HUES48 (cell line): ENCODE measurements around the gene CLEC19A.
"Not testable (repeated sequence)": the region's sequence is repeated elsewhere in the genome, so short reads cannot be mapped to it uniquely, and the experiment has no call there.

ENCODE experiments used
- H3K27ac ChIP-seq: one replicate; pipeline ENCODE4 v1.7.0; 2013; ENCODE audit warnings: low read depth, low read length, inconsistent platforms
- H3K27me3 ChIP-seq: 2 replicates; pipeline ENCODE4 v1.6.1; 2013; ENCODE audit warnings: mild to moderate bottlenecking, low read length; ENCODE audit not compliant: control insufficient read depth, insufficient read depth
- H3K36me3 ChIP-seq: 2 replicates; pipeline ENCODE4 v1.6.1; 2013; ENCODE audit warnings: low read length; ENCODE audit not compliant: control insufficient read depth, insufficient read depth
- H3K4me1 ChIP-seq: 2 replicates; pipeline ENCODE4 v1.6.1; 2013; ENCODE audit warnings: mild to moderate bottlenecking, low read length; ENCODE audit not compliant: control insufficient read depth, insufficient read depth
- H3K4me3 ChIP-seq: 2 replicates; pipeline ENCODE4 v1.5.1; 2013; ENCODE audit warnings: mild to moderate bottlenecking, low read depth, low read length
- H3K9ac ChIP-seq: 2 replicates; pipeline ENCODE4 v1.6.1; 2013; ENCODE audit warnings: mild to moderate bottlenecking, low read depth, low read length, moderate library complexity
- H3K9me3 ChIP-seq: 2 replicates; pipeline ENCODE4 v1.6.1; 2013; ENCODE audit warnings: low read length; ENCODE audit not compliant: control insufficient read depth, insufficient read depth

The CLEC19A gene

DNA sequence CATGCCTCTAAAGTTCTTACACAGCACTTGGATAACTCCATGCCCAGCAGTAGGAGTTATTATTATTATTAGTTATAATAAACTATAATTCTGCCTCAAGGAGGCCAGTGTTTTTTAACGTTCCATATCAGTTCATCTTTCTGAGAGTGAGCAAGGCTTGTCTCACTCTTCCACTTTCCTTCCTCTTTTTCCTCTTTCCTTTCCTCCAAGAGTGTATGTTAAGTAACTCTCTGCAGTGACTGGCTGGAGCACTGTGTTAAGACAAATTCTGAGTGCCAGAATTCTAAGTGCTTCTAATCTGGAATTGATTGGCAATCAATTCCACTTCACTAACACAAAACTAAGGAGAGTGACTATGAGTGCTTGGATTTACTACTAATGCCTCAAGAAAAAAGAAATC is 16.4 kb downstream of the CLEC19A start:
- no peaks in the 10 kb centered on the region for H3K27me3 ChIP-seq
- no peaks in the 10 kb centered on the region for H3K36me3 ChIP-seq
- no peaks in the 10 kb centered on the region for H3K4me1 ChIP-seq
- no peaks in the 10 kb centered on the region for H3K9me3 ChIP-seq
- no peak overlapping the region for H3K9ac ChIP-seq
- H3K27ac ChIP-seq, result no peak overlapping the region
- no peak overlapping the region for H3K4me3 ChIP-seq

GRCh38 chr16:19304750-19305149 is 19.2 kb downstream of the CLEC19A start:
- H3K9ac ChIP-seq, result no peak overlapping the region
- H3K27me3 ChIP-seq, result no peaks in the 10 kb centered on the region
- H3K27ac ChIP-seq, result no peak overlapping the region
- no peak overlapping the region for H3K4me3 ChIP-seq
- no peaks in the 10 kb centered on the region for H3K4me1 ChIP-seq
- H3K36me3 ChIP-seq, result no peaks in the 10 kb centered on the region
- no peaks in the 10 kb centered on the region for H3K9me3 ChIP-seq

GRCh38 chr16:19305443-19305842 is 19.9 kb downstream of the CLEC19A start:
- no peak overlapping the region for H3K9ac ChIP-seq
- no peaks in the 10 kb centered on the region for H3K9me3 ChIP-seq
- H3K27me3 ChIP-seq, result no peaks in the 10 kb centered on the region
- no peak overlapping the region for H3K27ac ChIP-seq
- H3K4me1 ChIP-seq, result no peaks in the 10 kb centered on the region
- no peak overlapping the region for H3K4me3 ChIP-seq
- no peaks in the 10 kb centered on the region for H3K36me3 ChIP-seq

DNA sequence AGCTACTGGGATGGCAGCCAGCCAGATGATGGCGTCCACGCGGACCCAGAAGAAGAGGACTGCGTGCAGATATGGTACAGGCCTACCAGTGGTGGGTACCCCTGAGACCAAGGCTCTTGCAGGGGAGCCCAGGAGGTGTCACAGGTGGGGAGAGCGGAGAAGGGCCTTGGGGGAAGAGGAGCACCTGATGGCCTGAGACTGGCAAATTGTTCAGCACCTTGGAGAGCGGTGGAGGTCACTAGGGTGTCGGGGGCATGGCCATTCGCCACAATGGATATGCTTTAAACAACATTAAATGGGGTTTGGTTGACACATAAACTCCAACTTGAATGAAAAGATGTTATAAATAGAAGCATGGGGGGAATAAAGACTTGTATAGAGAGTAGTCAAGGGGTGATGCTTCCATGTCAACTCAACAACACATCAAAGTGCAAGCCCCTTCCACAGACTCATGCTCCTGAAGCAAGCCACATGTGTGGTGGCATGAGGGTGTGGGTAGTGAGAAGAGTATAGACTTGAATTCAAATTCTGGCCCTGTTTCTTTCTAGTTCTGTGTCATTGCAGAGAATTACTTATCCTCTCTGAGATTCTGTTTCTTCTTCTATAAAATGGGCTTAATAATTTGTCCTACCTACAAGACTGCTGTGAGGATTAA is 22.2 kb downstream of the CLEC19A start:
- H3K9ac ChIP-seq, result no peak overlapping the region

DNA sequence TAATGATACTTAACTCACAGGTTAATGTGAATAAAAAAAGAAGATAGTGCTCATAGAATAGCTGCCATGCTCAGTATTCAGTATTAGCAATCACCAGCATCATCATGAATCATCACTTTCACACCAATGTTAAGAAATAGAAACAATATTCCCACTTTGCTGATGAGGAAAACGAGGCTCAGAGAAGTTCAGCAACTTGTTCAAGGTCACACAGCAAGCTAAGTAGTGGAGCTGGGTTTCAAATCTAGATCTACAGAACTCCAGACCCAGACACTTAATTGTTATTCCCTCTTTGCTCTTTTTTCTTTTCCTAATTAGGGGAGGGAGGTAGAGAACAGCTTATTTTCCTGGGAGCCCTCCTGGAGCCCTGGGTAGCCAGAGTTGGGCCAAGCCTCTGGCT is 22.9 kb downstream of the CLEC19A start:
- Histone ChIP-seq H3K4me1 (no peaks in the 10 kb centered on the region), H3K27ac (no peak overlapping the region), H3K27me3 (no peaks in the 10 kb centered on the region), H3K4me3 (no peak overlapping the region), H3K36me3 (no peaks in the 10 kb centered on the region), H3K9ac (no peak overlapping the region), H3K9me3 (no peaks in the 10 kb centered on the region)

More for the DNA sequence above, 22.2 kb downstream of the CLEC19A start:
- H3K4me3 ChIP-seq, result no peak overlapping the region
- no peak overlapping the region for H3K27ac ChIP-seq
- H3K36me3 ChIP-seq, result no peaks in the 10 kb centered on the region
- H3K9me3 ChIP-seq, result no peaks in the 10 kb centered on the region
- no peaks in the 10 kb centered on the region for H3K27me3 ChIP-seq
- H3K4me1 ChIP-seq, result no peaks in the 10 kb centered on the region

DNA sequence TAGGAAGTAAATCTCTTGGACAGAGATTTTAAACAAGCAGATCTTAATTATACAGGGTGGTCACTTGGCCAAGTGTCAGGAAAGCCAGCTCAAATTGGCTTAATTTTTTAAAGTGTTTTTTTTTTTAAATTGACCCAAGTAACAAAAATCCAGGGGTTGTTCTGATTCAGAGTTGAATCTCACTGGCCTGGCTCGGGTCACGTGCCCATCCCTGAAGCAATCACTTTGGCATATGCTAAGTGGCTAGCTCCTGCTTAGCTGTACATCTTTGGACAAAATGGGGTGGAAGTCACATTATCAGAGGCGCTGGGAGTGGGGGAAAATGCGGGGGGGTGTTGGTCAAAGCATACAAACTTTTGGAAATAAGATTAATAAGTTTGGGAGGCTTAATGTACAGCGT is 23.6 kb downstream of the CLEC19A start:
- no peak overlapping the region for H3K9ac ChIP-seq

DNA sequence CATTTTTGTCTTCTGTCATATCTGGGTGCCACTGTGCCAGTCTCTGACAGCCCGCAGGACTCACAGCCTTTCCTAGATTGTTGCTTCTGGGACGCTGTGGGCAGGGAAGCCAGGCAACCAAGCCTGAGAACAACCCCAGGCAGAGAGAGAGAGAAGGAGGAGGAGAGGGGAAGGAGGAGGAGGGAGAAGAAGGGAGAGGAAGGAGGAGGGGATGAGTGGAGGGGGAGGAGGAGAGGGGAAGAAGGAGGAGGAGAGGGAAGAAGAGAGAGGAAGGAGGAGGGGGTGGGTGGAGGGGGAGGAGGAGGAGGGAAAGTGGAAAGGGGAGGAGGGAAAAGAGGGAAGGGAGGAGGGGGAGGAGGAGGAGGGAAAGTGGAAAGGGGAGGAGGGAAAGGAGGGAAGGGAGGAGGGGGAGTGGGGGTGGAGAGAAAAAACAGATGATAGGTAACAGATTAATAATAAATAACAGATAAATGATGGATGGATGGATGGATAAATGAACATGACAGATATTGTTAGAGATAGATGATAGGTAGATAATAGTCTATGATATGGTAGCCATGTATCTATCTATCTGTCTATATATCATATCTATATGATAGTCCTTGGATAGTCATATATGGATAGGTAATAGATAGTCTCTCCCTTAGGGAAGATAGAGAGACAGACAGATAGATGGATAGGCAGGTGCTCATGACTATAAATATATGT is 29.3 kb downstream of the CLEC19A start:
- Histone ChIP-seq H3K27me3 (no peaks in the 10 kb centered on the region), H3K4me1 (peaks cover 20% of the 10 kb centered on the region), H3K36me3 (no peaks in the 10 kb centered on the region), H3K27ac (no peak overlapping the region), H3K4me3 (no peak overlapping the region), H3K9me3 (no peaks in the 10 kb centered on the region), H3K9ac (no peak overlapping the region)

More for the DNA sequence above, 23.6 kb downstream of the CLEC19A start:
- H3K4me1 ChIP-seq, result no peaks in the 10 kb centered on the region
- no peaks in the 10 kb centered on the region for H3K27me3 ChIP-seq
- no peak overlapping the region for H3K4me3 ChIP-seq
- no peak overlapping the region for H3K27ac ChIP-seq
- no peaks in the 10 kb centered on the region for H3K9me3 ChIP-seq
- no peaks in the 10 kb centered on the region for H3K36me3 ChIP-seq

DNA sequence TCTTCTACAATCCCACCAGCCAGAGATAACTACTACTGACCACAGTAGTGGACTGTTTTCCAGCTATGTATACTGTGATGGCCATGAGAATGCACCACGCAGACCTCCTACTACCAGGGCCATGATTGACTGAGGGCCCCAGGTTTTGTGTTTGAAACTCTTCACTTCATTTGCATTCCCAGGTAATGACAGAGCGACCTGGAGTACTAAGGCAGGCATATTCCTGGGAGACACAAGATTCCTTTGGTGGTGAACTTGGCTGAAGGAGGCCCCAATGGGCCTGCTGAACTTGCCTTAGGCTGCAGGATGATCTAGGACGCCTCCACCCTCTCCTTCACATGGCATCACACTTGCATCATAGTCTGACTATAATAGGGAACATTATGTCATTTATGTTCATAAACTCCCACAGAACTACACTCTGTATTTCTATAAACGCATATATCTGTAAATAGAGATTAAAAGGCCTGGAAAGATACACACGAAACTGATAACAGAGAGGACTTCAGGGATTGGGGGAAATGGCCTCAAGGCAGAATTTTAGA is 30.4 kb downstream of the CLEC19A start:
- Histone ChIP-seq H3K9ac (no peak overlapping the region), H3K36me3 (no peaks in the 10 kb centered on the region), H3K27ac (no peak overlapping the region), H3K4me3 (no peak overlapping the region), H3K4me1 (peaks cover 20% of the 10 kb centered on the region), H3K27me3 (no peaks in the 10 kb centered on the region), H3K9me3 (no peaks in the 10 kb centered on the region)

DNA sequence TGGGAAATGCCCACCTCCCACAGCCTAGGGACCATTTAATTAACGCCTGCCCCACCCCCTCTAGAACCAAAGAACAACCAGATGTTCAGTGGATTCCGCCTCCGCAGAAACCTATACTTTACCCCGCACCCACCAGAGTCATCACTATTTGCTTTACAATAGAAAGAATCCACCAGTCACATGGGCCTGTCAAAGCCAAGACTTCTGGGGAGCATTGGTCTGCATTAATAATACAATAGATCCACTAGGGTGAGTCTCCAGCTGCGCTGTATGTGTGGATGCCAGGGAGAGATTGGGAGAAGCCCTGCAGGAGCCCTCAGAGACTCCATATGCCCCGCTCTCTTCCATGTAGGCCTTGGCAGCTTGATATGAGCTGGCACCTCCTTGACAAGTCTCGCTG is 31.3 kb downstream of the CLEC19A start:
- Histone ChIP-seq H3K9me3 (no peaks in the 10 kb centered on the region), H3K9ac (no peak overlapping the region), H3K27me3 (no peaks in the 10 kb centered on the region), H3K27ac (peak overlapping the region; percentile 42), H3K4me3 (0 out of 2 replicates have a peak overlapping the region, but pooled peaks have one; percentile 14), H3K36me3 (no peaks in the 10 kb centered on the region), H3K4me1 (peaks cover 20% of the 10 kb centered on the region)

DNA sequence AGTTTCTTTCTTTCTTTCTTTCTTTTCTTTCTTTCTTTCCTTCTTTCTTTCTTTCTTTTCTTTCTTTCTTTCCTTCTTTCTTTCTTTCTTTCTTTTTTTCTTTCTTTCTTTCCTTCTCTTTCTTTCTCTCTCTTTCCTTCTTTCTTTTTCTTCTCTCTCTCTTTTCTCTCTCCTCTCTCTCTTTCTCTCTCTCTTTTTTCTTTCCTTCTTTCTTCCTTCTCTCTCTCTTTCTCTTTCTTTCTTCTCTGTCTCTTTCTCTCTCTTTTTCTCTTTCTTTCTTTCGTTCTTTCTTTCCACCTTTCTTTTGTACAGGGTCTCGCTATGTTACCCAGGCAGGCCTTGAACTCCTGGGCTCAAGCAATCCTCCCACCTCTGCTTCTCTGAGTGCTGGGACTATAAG is 35.7 kb downstream of the CLEC19A start:
- H3K27ac ChIP-seq, H3K27me3 ChIP-seq, H3K4me3 ChIP-seq, H3K9ac ChIP-seq, H3K9me3 ChIP-seq, H3K36me3 ChIP-seq: not testable (repeated sequence)
- peaks cover 12% of the 10 kb centered on the region for H3K4me1 ChIP-seq

DNA sequence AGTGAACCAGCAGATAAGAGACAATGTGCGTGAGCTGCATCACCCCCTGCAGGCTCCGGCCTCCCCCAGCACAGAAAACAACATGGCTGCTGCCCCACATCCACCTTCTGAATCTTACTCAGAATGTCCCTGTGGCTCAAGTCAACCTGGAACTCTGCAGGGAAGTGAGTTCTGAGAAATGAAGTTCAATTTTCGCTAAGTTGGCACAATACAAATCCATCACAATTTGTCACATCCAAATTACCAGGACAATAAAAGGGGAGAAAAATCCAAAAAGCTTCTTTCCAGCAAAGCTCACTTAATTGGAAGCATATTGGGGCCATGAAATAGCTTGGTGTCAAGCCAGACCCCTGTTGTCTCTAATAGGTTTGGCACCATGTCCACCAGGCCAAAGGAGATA is 38.1 kb downstream of the CLEC19A start:
- H3K9me3 ChIP-seq, result no peaks in the 10 kb centered on the region
- H3K36me3 ChIP-seq, result no peaks in the 10 kb centered on the region
- H3K27ac ChIP-seq, result no peak overlapping the region
- no peaks in the 10 kb centered on the region for H3K4me1 ChIP-seq
- no peaks in the 10 kb centered on the region for H3K27me3 ChIP-seq
- H3K4me3 ChIP-seq, result no peak overlapping the region
- no peak overlapping the region for H3K9ac ChIP-seq
